Osteoblast (primary cell): ENCODE measurements around the gene TEX2. TPM values are rescaled to one million over a fixed set of nuclear protein-coding genes. Genes with fewer than 3 reads are reported as not detected.
"Not testable (repeated sequence)": the region's sequence is repeated elsewhere in the genome, so short reads cannot be mapped to it uniquely, and the experiment has no call there.

ENCODE experiments used
- DNase-seq: peaks from one replicate; pipeline ENCODE4 v3.0.0; 2011; ENCODE audit warnings: low spot score, mixed read lengths; ENCODE audit not compliant: insufficient read length; ENCODE audit errors: missing footprints
- H2AFZ ChIP-seq: 2 replicates; pipeline ENCODE4 v1.6.0; 2011; ENCODE audit warnings: mild to moderate bottlenecking, low read length
- H3K27ac ChIP-seq: 2 replicates; pipeline ENCODE4 v1.5.1; 2011; ENCODE audit warnings: mild to moderate bottlenecking, low read depth, low read length, moderate library complexity
- H3K27me3 ChIP-seq: 2 replicates; pipeline ENCODE4 v1.6.0; 2012; ENCODE audit warnings: mild to moderate bottlenecking, control low read depth, inconsistent platforms, low read length, moderate library complexity; ENCODE audit not compliant: insufficient read depth
- H3K36me3 ChIP-seq: 2 replicates; pipeline ENCODE4 v1.5.1; 2011; ENCODE audit warnings: mild to moderate bottlenecking, low read length, control low read depth, moderate library complexity; ENCODE audit not compliant: insufficient read depth
- H3K4me1 ChIP-seq: 2 replicates; pipeline ENCODE4 v1.5.1; 2011; ENCODE audit warnings: mild to moderate bottlenecking, low read length, control low read depth, moderate library complexity; ENCODE audit not compliant: insufficient read depth
- H3K4me2 ChIP-seq: 2 replicates; pipeline ENCODE4 v1.6.0; 2011; ENCODE audit warnings: mild to moderate bottlenecking, low read length; ENCODE audit not compliant: insufficient read depth
- H3K4me3 ChIP-seq: fragments of 200-600 bp; sonication (generic); 3 replicates; pipeline ENCODE4 v1.5.1; 2012; ENCODE audit warnings: mild to moderate bottlenecking, low read length, inconsistent platforms; ENCODE audit not compliant: insufficient read depth
- H3K79me2 ChIP-seq: 2 replicates; pipeline ENCODE4 v1.6.0; 2012; ENCODE audit warnings: mild to moderate bottlenecking, low read length, control low read depth, inconsistent platforms; ENCODE audit not compliant: insufficient read depth
- H3K9me3 ChIP-seq: 2 replicates; pipeline ENCODE4 v1.5.1; 2011; ENCODE audit warnings: low read depth, low read length, control low read depth
- H4K20me1 ChIP-seq: 2 replicates; pipeline ENCODE4 v1.6.0; 2012; ENCODE audit warnings: mild to moderate bottlenecking, low read length, control low read depth; ENCODE audit not compliant: insufficient read depth
- CTCF ChIP-seq: IDR thresholded peaks from 2 replicates; pipeline ENCODE4 v1.5.1; 2011; ENCODE audit warnings: mild to moderate bottlenecking, low read depth, low read length, moderate library complexity; ENCODE audit errors: extremely low read depth
- total RNA-seq: library from RNA; depleted of rRNA; stranded (reverse); fragments of >200 nt; gene quantifications from 2 replicates; pipeline ENCODE4 v1.2.3, GENCODE V29; 2012

Gene TEX2
- total RNA-seq, 1 donor = 17.7 TPM

- H3K4me3 ChIP-seq = no peak overlapping the region
- H3K27me3 ChIP-seq = no peaks in the 10 kb centered on the region
- no peak overlapping the region for H2AFZ ChIP-seq
- H3K4me1 ChIP-seq = peaks cover 11% of the 10 kb centered on the region
- no peaks in the 10 kb centered on the region for H3K79me2 ChIP-seq
- H3K9me3 ChIP-seq = no peaks in the 10 kb centered on the region
- no peak overlapping the region for H3K27ac ChIP-seq
- no peaks in the 10 kb centered on the region for H4K20me1 ChIP-seq
- no peak overlapping the region for H3K4me2 ChIP-seq
- no peak for DNase-seq
- H3K36me3 ChIP-seq = peaks cover 13% of the 10 kb centered on the region
- TF ChIP-seq CTCF = no peak
Observed at GRCh38 chr17:64186171-64187092, 76.6 kb downstream of the TEX2 start.

GRCh38 chr17:64185557-64185956 lies 77.5 kb downstream of the TEX2 start:
- H3K4me2 ChIP-seq, DNase-seq, H3K36me3 ChIP-seq, H4K20me1 ChIP-seq, H2AFZ ChIP-seq, H3K9me3 ChIP-seq, H3K79me2 ChIP-seq, H3K4me3 ChIP-seq, H3K27me3 ChIP-seq, H3K27ac ChIP-seq: not testable (repeated sequence)
- H3K4me1 ChIP-seq = peaks cover 11% of the 10 kb centered on the region

GRCh38 chr17:64185101-64185500 lies 78.0 kb downstream of the TEX2 start:
- no peak overlapping the region for H3K4me2 ChIP-seq
- H2AFZ ChIP-seq = no peak overlapping the region
- peaks cover 11% of the 10 kb centered on the region for H3K4me1 ChIP-seq
- H3K36me3 ChIP-seq = peaks cover 5% of the 10 kb centered on the region
- no peaks in the 10 kb centered on the region for H3K27me3 ChIP-seq
- H3K27ac ChIP-seq = no peak overlapping the region
- no peaks in the 10 kb centered on the region for H4K20me1 ChIP-seq
- TF ChIP-seq CTCF = no peak
- H3K79me2 ChIP-seq = no peaks in the 10 kb centered on the region
- H3K9me3 ChIP-seq = no peaks in the 10 kb centered on the region
- no peak overlapping the region for H3K4me3 ChIP-seq
- no peak for DNase-seq

GRCh38 chr17:64183815-64184214 lies 79.2 kb downstream of the TEX2 start:
- TF ChIP-seq CTCF = no peak
- Histone ChIP-seq H3K27me3 (no peaks in the 10 kb centered on the region), H3K36me3 (peaks cover 5% of the 10 kb centered on the region), H3K4me2 (no peak overlapping the region), H3K27ac (no peak overlapping the region), H4K20me1 (no peaks in the 10 kb centered on the region), H3K79me2 (no peaks in the 10 kb centered on the region), H3K9me3 (no peaks in the 10 kb centered on the region), H2AFZ (no peak overlapping the region), H3K4me3 (no peak overlapping the region), H3K4me1 (peaks cover 11% of the 10 kb centered on the region)
- DNase-seq = no peak
